Heart right ventricle (tissue), 16 donors: ENCODE results near the gene TOP1. TPM values are rescaled to one million over a fixed set of nuclear protein-coding genes. Genes with fewer than 3 reads are reported as not detected.

Source experiments
- ATAC-seq, 8 donors: fragments of 200-7000 bp; cut with Tn5 transposase; one replicate each; pipeline ENCODE4 v1.9.1; 2020; ENCODE audit warnings: mild to moderate bottlenecking in 8 of 8, moderate library complexity in 8 of 8, moderate number of reproducible peaks in 1 of 8
- DNase-seq, 2 donors: peaks; one replicate each; pipeline ENCODE4 v3.0.0-alpha.2; 2020
- H3K27ac ChIP-seq, 10 donors: fragments of 200-600 bp; sonication (generic) in 2 of 10; one replicate each; pipeline versions ENCODE4 v1.5.0 to v1.8.0; 2020 to 2022; ENCODE audit warnings: mild to moderate bottlenecking in 3 of 10
- H3K27me3 ChIP-seq, 7 donors: fragments of 200-600 bp; one replicate each; pipeline ENCODE4 v1.8.0; 2021 to 2022; ENCODE audit warnings: mild to moderate bottlenecking in 2 of 7
- H3K36me3 ChIP-seq, 9 donors: fragments of 200-600 bp; sonication (generic) in 1 of 9; one replicate each; pipeline versions ENCODE4 v1.5.0 to v1.8.0; 2020 to 2022; ENCODE audit warnings: mild to moderate bottlenecking in 2 of 9
- H3K4me1 ChIP-seq, 9 donors: fragments of 200-600 bp; sonication (generic) in 1 of 9; one replicate each; pipeline versions ENCODE4 v1.5.0 to v1.8.0; 2020 to 2022; ENCODE audit warnings: mild to moderate bottlenecking in 4 of 9
- H3K4me3 ChIP-seq, 10 donors: fragments of 200-600 bp; sonication (generic) in 2 of 10; one replicate each; pipeline versions ENCODE4 v1.5.0 to v1.8.0; 2020 to 2022; ENCODE audit warnings: mild to moderate bottlenecking in 7 of 10, moderate library complexity in 2 of 10
- H3K9me3 ChIP-seq, 11 donors: fragments of 200-600 bp in 10 of 11; sonication (generic) in 2 of 11; one replicate each; pipeline versions ENCODE4 v1.5.0 to v1.8.0; 2013 to 2022; ENCODE audit warnings: mild to moderate bottlenecking in 2 of 11, control low read depth in 1 of 11, moderate library complexity in 1 of 11
- CTCF ChIP-seq, 9 donors: fragments of 200-600 bp; sonication (generic) in 2 of 9; IDR thresholded peaks; one replicate each; pipeline versions ENCODE4 v1.5.0 to v1.8.0; 2021 to 2022; ENCODE audit warnings: antibody characterized with exemption in 9 of 9, mild to moderate bottlenecking in 5 of 9, moderate library complexity in 1 of 9
- WGBS, 2 donors: extraction: QIAGEN DNeasy Blood & Tissue Kit; methylation state at CpG; one replicate each; pipeline ENCODE4 v1.1.7; 2013; ENCODE audit warnings: inconsistent platforms in 1 of 2; 5-methylcytosine and 5-hydroxymethylcytosine counted together
- intact Hi-C, 10 donors: fragments of 100-400 bp; cut with DNase I; formaldehyde crosslinking; loops; one replicate each; pipeline versions ENCODE4 v1.11.1 to v1.14.2; 2022
- polyA plus RNA-seq, 2 donors: library from polyadenylated mRNA; stranded (reverse); fragments of 200-250 nt; gene quantifications; one replicate each; pipeline ENCODE4 v1.2.3, GENCODE V29; 2013
- total RNA-seq, 10 donors: library from RNA; stranded (reverse); fragmentation: NEBNext Ultra II Directional in 3 of 10; extraction: Animal tissue kit (Norgen Biotek cat#: 25700) in 3 of 10; gene quantifications; one replicate each; pipeline versions ENCODE4 v1.2.1 to v1.2.4, GENCODE V29; 2021 to 2023
- donor health status: Arrhythmogenic right ventricular cardiomyopathy.
- donor health status: ischemic (EF 13 %, LVEDD 7.1; RV severe dilation, severe dysfunction).
- donor health status: healthy with polysubstance abuse.
- donor health status: DM: no; HTN: yes; CAD: no.
- donor health status: DM: no; HTN: no; CAD: no.
- donor health status: ischemic (EF 25% LVEDD 6.9; RV normal size, moderate dysfunction).
- donor health status: ischemic (EF 25% LVEDD 5.7; RV mildly dilated, moderate dysfunction).
- donor health status: healthy.
- donor health status: DM: yes; HTN: yes; CAD: no.
- donor health status: Ischemic cardiomyopathy.
- donor health status: ischemic (EF 35%, LVEDD 5.7; RV mildly dilated, moderate dysfunction).
- donor health status: nonischemic (EF 11% LVEDD 7.7; RV severe dilation, severe dysfunction).
- donor health status: DM: yes; HTN: yes; CAD: no.
- donor health status: PGD.
- donor health status: ischemic (EF 29% LVEDD 5.4; RV normal size, mild dysfunction).
- donor health status: nonischemic (EF 23%, LVEDD 6.1; RV moderate dilation, normal function).

The TOP1 gene
- total and polyA plus RNA-seq, 12 donors: 13.5 to 28.3 (median 23.1) TPM

- Histone ChIP-seq H3K4me3 (no peak overlapping the region), H3K4me1 (peaks cover 0 to 74% (median 43%) of the 10 kb centered on the region in 9 donors), H3K27ac (no peak overlapping the region), H3K9me3 (no peaks in the 10 kb centered on the region), H3K36me3 (no peaks in the 10 kb centered on the region), H3K27me3 (no peaks in the 10 kb centered on the region)
- DNase-seq: no peak
- ATAC-seq: no peak
- no peak for TF ChIP-seq CTCF (IDR thresholded peaks at IDR 0.05)
- 84 to 94% methylated on average over 4 of the region's 4 CpGs for WGBS, 2 donors
- intact Hi-C loops: loop anchor here in 1 of 10 donors (2.0 kb wide), 1 partner anchor 13 kb away; the partner anchor contains the start of gene TOP1
Observed at GRCh38 chr20:41041693-41042092, 13.1 kb downstream of the TOP1 start.

- Histone ChIP-seq H3K9me3 (no peaks in the 10 kb centered on the region), H3K36me3 (no peaks in the 10 kb centered on the region), H3K27me3 (no peaks in the 10 kb centered on the region), H3K27ac (no peak overlapping the region), H3K4me1 (peaks cover 11 to 81% (median 65%) of the 10 kb centered on the region in 9 donors), H3K4me3 (no peak overlapping the region)
- intact Hi-C loops: no loop called here
- no peak for TF ChIP-seq CTCF (IDR thresholded peaks at IDR 0.05)
- peak in 4 of 8 donors; percentile 33 to 61 (median 59) for ATAC-seq
- WGBS, 2 donors: 83 to 92% methylated on average over 9 of the region's 9 CpGs
- no peak for DNase-seq
Observed at GRCh38 chr20:41044409-41045062, 15.9 kb downstream of the TOP1 start.

DNA sequence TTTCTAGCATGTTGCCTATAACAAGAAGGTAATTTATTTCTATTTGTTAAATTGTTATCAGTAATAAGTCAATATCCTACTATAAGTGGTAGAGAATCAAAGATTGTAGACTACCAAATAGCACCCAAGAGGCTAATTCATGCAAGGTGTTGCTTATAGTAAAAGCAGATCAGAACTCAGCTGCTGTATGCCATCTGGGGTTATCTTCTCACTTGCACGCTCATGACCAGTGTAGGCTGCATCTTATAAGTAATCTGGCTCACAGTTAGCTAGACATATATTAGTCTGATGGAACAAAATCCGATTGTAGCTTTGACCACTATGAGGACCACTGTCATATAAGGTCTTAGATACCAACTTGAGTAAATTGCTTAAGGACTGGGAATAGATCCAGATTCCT, 17.0 kb downstream of the TOP1 start:
- ATAC-seq: no peak
- DNase-seq: no peak
- Histone ChIP-seq H3K4me1 (peaks cover 11 to 92% (median 75%) of the 10 kb centered on the region in 9 donors), H3K36me3 (no peaks in the 10 kb centered on the region), H3K27ac (peak overlapping the region in 1 of 10 donors; percentile 19), H3K9me3 (no peaks in the 10 kb centered on the region), H3K27me3 (no peaks in the 10 kb centered on the region), H3K4me3 (no peak overlapping the region)
- intact Hi-C loops: loop anchor here in 1 of 10 donors (2.0 kb wide), 1 partner anchor 15 kb away; no protein-coding TSS in a partner anchor
- WGBS, 2 donors: 79 to 82% methylated on average over 2 of the region's 2 CpGs
- TF ChIP-seq CTCF (IDR thresholded peaks at IDR 0.05): no peak

DNA sequence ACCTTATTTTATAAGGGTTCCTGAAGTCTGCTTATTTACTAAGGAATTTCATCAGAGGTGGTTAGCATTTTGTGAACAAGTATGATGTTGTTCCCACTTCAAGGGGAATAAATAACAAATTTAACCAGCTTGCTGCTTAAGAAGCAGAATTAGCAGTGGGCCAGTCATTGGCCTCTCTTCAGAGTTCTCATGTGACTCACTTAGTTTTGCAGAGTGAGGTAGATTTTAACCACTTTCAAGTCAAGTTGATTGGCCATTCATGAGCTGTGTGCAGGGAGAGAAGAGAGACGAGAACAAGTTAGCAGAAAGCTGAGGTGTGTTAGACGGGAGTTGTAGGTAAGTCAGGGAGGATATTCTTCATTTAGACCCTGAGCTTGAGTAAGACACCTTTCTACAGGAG, 18.1 kb downstream of the TOP1 start:
- whole genome bisulfite sequencing, 2 donors: 64 to 70% methylated on average over 2 of the region's 2 CpGs
- DNase-seq: no peak
- Histone ChIP-seq H3K9me3 (no peaks in the 10 kb centered on the region), H3K4me3 (no peak overlapping the region), H3K36me3 (no peaks in the 10 kb centered on the region), H3K27me3 (no peaks in the 10 kb centered on the region), H3K4me1 (peaks cover 17 to 97% (median 83%) of the 10 kb centered on the region in 9 donors), H3K27ac (peak overlapping the region in 3 of 10 donors; percentile 6 to 76 (median 19))
- peak in 1 of 8 donors; percentile 16 for ATAC-seq
- no peak for TF ChIP-seq CTCF (IDR thresholded peaks at IDR 0.05)
- intact Hi-C loops: loop anchor here in 1 of 10 donors (2.0 kb wide), 1 partner anchor 16 kb away; no protein-coding TSS in a partner anchor
